ENCODE data around the gene MBNL2. TPM values are rescaled to one million over a fixed set of nuclear protein-coding genes. Genes with fewer than 3 reads are reported as not detected.

MBNL2 gene
- total RNA-seq, 1 experiment from 2014 or later = 0.17 TPM

GRCh38 chr13:97274829-97275649 lies 52.9 kb downstream of the MBNL2 start:
- Histone ChIP-seq H3K23ac (ENCODE audit: insufficient read length, low read depth, low read length) (no peak overlapping the region), H2BK15ac (ENCODE audit: low read depth, low read length) (no peak overlapping the region), H4K5ac (ENCODE audit: insufficient read length, low read depth, low read length) (no peak overlapping the region), H3T11ph (ENCODE audit: low read length) (no peak overlapping the region), H3K23me2 (ENCODE audit: insufficient read length, low read depth, low read length, poor library complexity, severe bottlenecking) (no peaks in the 10 kb centered on the region), H4K8ac (replicated peaks; ENCODE audit: insufficient read length, low read depth, low read length) (no peak overlapping the region), H3K79me2 (ENCODE audit: insufficient read depth, low read length) (no peaks in the 10 kb centered on the region), H3K4me1 (ENCODE audit: insufficient read depth, low read length) (no peaks in the 10 kb centered on the region), H2AK5ac (ENCODE audit: insufficient read length, low read length) (no peak overlapping the region), H3K27ac (ENCODE audit: insufficient read length, low read depth, low read length) (no peak overlapping the region), H4K20me1 (ENCODE audit: control insufficient read depth, insufficient read depth, insufficient read length) (no peaks in the 10 kb centered on the region), H3K27me3 (ENCODE audit: insufficient read depth, low read length) (no peaks in the 10 kb centered on the region), H3K79me1 (ENCODE audit: insufficient read depth, low read depth, low read length, poor library complexity, severe bottlenecking) (no peaks in the 10 kb centered on the region), H3K9ac (ENCODE audit: extremely low read depth, insufficient read length, low read length) (no peak overlapping the region), H3K4ac (ENCODE audit: low read depth, low read length) (no peak overlapping the region), H2BK20ac (ENCODE audit: low read depth, low read length, poor library complexity, severe bottlenecking) (no peak overlapping the region), H4K91ac (ENCODE audit: insufficient read length, low read depth, low read length) (no peak overlapping the region), H2BK5ac (ENCODE audit: insufficient read length, low read length) (no peak overlapping the region), H3K9me3 (ENCODE audit: control insufficient read depth, low read depth, low read length) (no peaks in the 10 kb centered on the region), H3K4me2 (ENCODE audit: insufficient read depth, insufficient read length, low read length) (no peak overlapping the region), H3K56ac (ENCODE audit: insufficient read length, low read depth, low read length) (no peak overlapping the region), H2AFZ (ENCODE audit: low read length) (no peak overlapping the region), H2BK12ac (ENCODE audit: insufficient read length, low read depth, low read length) (no peak overlapping the region), H2BK120ac (ENCODE audit: low read depth, low read length, poor library complexity, severe bottlenecking) (no peak overlapping the region), H3K18ac (ENCODE audit: insufficient read length, low read depth, low read length) (no peak overlapping the region), H3K14ac (ENCODE audit: insufficient read depth, low read length) (no peak overlapping the region)
- Mint-ChIP-seq H3K27ac (no peak overlapping the region), H3K9me3 (no peaks in the 10 kb centered on the region), H3K4me3 (no peak overlapping the region), H3K4me1 (peaks cover 8 to 10% of the 10 kb centered on the region in 2 experiments), H3K27me3 (ENCODE audit: low read depth) (no peaks in the 10 kb centered on the region), H3K36me3 (ENCODE audit: insufficient read depth in 1 of 3, low read depth in 3 of 3) (no peaks in the 10 kb centered on the region)
- no CpG with 5 or more reads among the region's 7 CpGs for WGBS (ENCODE audit: extremely low coverage, insufficient read length, low lambda C conversion rate)
- TF ChIP-seq, protein P1, sequence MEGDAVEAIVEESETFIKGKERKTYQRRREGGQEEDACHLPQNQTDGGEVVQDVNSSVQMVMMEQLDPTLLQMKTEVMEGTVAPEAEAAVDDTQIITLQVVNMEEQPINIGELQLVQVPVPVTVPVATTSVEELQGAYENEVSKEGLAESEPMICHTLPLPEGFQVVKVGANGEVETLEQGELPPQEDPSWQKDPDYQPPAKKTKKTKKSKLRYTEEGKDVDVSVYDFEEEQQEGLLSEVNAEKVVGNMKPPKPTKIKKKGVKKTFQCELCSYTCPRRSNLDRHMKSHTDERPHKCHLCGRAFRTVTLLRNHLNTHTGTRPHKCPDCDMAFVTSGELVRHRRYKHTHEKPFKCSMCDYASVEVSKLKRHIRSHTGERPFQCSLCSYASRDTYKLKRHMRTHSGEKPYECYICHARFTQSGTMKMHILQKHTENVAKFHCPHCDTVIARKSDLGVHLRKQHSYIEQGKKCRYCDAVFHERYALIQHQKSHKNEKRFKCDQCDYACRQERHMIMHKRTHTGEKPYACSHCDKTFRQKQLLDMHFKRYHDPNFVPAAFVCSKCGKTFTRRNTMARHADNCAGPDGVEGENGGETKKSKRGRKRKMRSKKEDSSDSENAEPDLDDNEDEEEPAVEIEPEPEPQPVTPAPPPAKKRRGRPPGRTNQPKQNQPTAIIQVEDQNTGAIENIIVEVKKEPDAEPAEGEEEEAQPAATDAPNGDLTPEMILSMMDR (conservative IDR thresholded peaks at IDR 0.05) = no peak
- DNase-seq = no peak

Measured in H9 (cell line).